Measurements from ENCODE around the gene DRC1. TPM values are rescaled to one million over a fixed set of nuclear protein-coding genes. Genes with fewer than 3 reads are reported as not detected.

The DRC1 gene
- polyA plus RNA-seq, 1 experiment, result 0.05 TPM

DNA sequence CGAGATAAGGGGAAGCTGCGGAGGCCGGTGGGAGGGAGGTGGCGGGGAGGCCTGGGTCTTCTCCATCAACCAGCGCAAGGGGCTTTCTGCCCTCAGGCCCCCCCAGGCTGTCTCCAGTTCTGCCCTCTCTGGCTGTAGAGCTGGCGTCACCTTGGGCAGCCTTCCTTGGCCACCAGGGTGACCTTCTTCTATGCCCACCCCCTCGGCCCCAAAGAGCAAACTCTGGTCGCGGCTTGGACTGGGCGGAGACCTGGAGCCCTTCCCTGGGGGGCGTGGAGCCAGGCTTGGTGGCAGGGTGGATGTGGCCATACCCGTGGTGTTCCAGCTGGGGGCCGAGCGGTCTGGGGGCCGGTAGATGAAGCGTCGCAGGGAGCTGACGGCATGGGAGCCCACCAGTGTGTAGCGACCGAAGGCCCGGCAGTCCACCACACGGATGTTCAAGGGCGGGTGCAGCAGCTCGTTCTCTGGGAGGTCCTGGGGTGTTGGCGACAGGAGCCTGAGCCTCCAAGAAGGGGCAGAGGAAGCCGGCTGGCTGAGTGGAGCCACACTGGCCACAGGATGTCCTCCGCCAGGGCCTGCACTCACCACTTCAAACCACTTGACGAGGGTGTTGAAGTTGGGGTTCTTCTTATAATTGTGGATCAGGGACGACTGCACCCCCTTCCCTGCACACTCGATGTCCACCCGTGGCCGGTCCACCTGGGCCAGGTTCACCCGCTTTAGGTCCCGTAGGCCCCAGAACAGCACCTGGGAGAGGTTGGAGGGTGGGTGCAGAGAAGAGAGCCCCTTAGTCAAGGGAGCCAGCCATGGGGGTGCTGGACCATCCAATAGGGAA lies 71.3 kb downstream of the DRC1 start:
- Histone ChIP-seq H3K27me3 (ENCODE audit: control insufficient read depth, insufficient read depth, low read length) (no peaks in the 10 kb centered on the region), H3K36me3 (ENCODE audit: control insufficient read depth, insufficient read depth, low read length) (no peaks in the 10 kb centered on the region), H3K4me3 (ENCODE audit: low read depth, low read length) (no peak overlapping the region)
- CTCF ChIA-PET, result no interaction called here
- POLR2A ChIA-PET, result no interaction called here
- DNase-seq (ENCODE audit: low read depth), result no peak
- TF ChIP-seq, protein P1, sequence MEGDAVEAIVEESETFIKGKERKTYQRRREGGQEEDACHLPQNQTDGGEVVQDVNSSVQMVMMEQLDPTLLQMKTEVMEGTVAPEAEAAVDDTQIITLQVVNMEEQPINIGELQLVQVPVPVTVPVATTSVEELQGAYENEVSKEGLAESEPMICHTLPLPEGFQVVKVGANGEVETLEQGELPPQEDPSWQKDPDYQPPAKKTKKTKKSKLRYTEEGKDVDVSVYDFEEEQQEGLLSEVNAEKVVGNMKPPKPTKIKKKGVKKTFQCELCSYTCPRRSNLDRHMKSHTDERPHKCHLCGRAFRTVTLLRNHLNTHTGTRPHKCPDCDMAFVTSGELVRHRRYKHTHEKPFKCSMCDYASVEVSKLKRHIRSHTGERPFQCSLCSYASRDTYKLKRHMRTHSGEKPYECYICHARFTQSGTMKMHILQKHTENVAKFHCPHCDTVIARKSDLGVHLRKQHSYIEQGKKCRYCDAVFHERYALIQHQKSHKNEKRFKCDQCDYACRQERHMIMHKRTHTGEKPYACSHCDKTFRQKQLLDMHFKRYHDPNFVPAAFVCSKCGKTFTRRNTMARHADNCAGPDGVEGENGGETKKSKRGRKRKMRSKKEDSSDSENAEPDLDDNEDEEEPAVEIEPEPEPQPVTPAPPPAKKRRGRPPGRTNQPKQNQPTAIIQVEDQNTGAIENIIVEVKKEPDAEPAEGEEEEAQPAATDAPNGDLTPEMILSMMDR (IDR thresholded peaks at IDR 0.05; ENCODE audit: insufficient read depth, low read depth, low read length), result no peak

DNA sequence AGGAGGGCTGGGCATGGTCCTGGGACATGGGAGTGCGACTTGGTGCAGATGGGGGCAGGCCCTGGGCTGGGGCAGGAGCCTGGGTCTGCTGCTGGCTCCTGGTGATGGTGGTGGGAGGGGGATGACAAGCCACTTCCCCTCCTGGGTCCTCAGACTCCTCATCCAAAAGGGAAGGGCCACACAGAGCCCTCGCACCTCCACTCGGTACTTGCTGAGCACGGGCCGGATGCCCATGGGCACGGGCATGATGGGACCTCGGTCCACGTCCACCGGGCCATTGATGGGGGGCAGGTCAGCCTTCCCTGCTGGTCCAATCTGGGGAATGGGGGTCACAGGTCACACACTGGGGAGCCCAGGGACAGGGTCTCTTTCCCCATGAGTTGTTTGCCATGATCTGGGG lies 72.1 kb downstream of the DRC1 start:
- TF ChIP-seq, protein P1 (IDR thresholded peaks at IDR 0.05; ENCODE audit: insufficient read depth, low read depth, low read length), result no peak
- Histone ChIP-seq H3K4me3 (ENCODE audit: low read depth, low read length) (no peak overlapping the region), H3K27me3 (ENCODE audit: control insufficient read depth, insufficient read depth, low read length) (no peaks in the 10 kb centered on the region), H3K36me3 (ENCODE audit: control insufficient read depth, insufficient read depth, low read length) (no peaks in the 10 kb centered on the region)
- DNase-seq (ENCODE audit: low read depth), result no peak
- CTCF ChIA-PET, result no interaction called here
- POLR2A ChIA-PET, result no interaction called here

DNA sequence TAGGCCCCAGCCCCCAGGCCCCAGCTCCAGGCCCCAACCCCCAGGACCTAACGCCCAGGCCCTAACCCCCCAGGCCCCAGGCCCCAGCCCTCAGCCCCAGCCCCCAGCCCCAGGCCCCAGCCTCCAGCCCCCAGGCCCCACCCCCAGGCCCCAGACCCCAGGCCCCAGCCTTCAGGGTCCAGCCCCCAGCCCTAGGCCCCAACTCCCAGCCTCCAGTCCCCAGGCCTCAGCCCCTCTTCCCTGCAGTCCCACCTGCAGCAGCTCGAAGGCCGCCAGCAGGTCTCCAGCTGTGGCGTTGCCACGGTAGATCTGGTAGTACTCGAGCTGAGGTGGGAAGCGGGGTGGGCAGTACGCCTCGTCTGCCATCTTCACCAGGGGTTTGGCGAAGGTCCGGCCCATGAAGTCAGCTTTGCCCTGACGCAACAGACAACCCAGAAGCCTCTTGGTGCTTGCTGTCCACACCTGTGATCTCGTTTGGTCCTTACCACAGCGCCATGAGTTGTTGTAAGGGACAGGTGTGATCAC lies 72.6 kb downstream of the DRC1 start:
- ChIA-PET POLR2A (no interaction called here), CTCF (no interaction called here)
- TF ChIP-seq, protein P1 (IDR thresholded peaks at IDR 0.05; ENCODE audit: insufficient read depth, low read depth, low read length), result no peak
- DNase-seq (ENCODE audit: low read depth), result no peak
- Histone ChIP-seq H3K27me3 (ENCODE audit: control insufficient read depth, insufficient read depth, low read length) (no peaks in the 10 kb centered on the region), H3K4me3 (ENCODE audit: low read depth, low read length) (no peak overlapping the region), H3K36me3 (ENCODE audit: control insufficient read depth, insufficient read depth, low read length) (no peaks in the 10 kb centered on the region)

DNA sequence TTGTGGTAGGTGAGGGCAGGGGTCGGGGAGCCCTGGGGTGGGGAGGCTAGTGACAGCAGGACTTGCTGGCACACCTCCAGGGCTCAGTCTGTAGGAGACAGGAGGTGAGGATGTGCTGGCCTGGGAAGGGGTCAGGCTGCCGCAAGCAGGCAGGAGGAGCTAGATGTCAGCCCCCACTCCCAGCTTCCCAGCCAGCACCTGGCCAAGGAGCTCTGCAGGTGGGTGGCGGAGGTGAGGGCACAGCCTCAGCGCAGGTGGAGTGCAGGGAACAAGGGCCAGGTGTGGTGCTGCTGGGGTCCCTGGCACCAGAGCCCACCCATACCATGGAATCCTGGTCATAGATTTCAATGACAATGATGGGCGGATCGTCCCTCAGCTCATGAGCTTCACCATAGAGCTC lies 73.3 kb downstream of the DRC1 start:
- no peaks in the 10 kb centered on the region for H3K36me3 ChIP-seq (ENCODE audit: control insufficient read depth, insufficient read depth, low read length)
- H3K27me3 ChIP-seq (ENCODE audit: control insufficient read depth, insufficient read depth, low read length), result no peaks in the 10 kb centered on the region
- H3K4me3 ChIP-seq (ENCODE audit: low read depth, low read length), result no peak overlapping the region
- ChIA-PET POLR2A (no interaction called here), CTCF (no interaction called here)
- no peak for DNase-seq (ENCODE audit: low read depth)
- TF ChIP-seq, protein P1 (IDR thresholded peaks at IDR 0.05; ENCODE audit: insufficient read depth, low read depth, low read length), result no peak

DNA sequence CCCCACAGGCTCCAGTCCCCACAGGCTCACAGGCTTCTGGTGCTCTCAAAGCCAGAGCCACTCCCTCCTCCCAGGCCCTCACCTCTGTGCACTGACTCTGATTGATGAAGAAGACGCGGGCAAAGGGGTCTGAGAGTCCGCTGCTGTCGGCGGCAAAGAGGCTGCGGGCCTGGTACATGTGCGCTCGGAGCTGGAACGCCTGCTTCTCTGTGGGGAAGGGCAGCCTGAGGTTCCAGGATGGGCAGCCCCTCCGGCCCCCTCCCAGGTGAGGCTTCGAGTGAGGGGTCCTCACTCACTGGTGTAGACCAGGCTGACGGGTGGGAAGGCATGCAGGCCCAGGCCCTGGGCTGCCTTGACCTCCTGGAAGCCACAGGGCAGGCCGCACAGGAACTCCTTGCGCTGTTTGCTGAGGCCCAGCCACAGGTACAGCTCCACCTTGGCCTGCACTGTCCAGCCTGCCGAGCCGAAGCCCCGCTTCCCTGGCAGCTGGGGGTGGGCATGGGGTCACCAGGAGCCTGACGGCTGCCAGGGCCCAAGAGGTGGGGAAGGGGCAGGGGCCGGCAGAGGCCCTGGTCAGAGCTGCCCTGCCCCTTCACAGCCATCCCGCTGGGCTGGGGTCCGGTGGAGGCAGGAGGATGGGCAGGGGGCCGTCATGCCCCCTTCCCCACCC lies 74.2 kb downstream of the DRC1 start:
- Histone ChIP-seq H3K36me3 (ENCODE audit: control insufficient read depth, insufficient read depth, low read length) (no peaks in the 10 kb centered on the region), H3K4me3 (ENCODE audit: low read depth, low read length) (no peak overlapping the region), H3K27me3 (ENCODE audit: control insufficient read depth, insufficient read depth, low read length) (no peaks in the 10 kb centered on the region)
- ChIA-PET CTCF (no interaction called here), POLR2A (no interaction called here)
- no peak for DNase-seq (ENCODE audit: low read depth)
- TF ChIP-seq, protein P1 (IDR thresholded peaks at IDR 0.05; ENCODE audit: insufficient read depth, low read depth, low read length), result no peak
